Measurements from ENCODE around the gene TRNAU1AP. TPM values are rescaled to one million over a fixed set of nuclear protein-coding genes. Genes with fewer than 3 reads are reported as not detected.
"Not testable (repeated sequence)": the region's sequence is repeated elsewhere in the genome, so short reads cannot be mapped to it uniquely, and the experiment has no call there.

Gene TRNAU1AP
- total RNA-seq, result 15.9 TPM
- long read RNA-seq, partial matches to known transcripts, result 3 of 8 reads
- long read RNA-seq, other reads (novel, unspliced or antisense), result 2 of 8 reads

- peak; percentile 99 for ATAC-seq
- peak; percentile 98 for DNase-seq (ENCODE audit: missing footprints)
- intact Hi-C loops (cut with DNase I), result loop anchor here (1.0 to 2.0 kb wide), 3 partner anchors 28 to 48 kb away; no protein-coding TSS in a partner anchor
These were observed at the start of gene TRNAU1AP for GRCh38 chr1:28552758-28553663. TSS of gene TRNAU1AP (plus strand) at chr1:28553085. CDS start at chr1:28553111, 26 bp downstream.

- DNase-seq (ENCODE audit: missing footprints), result no peak
- intact Hi-C loops (cut with DNase I), result no loop called here
- no peak for ATAC-seq
These were observed 49.8 kb upstream of the TRNAU1AP start for GRCh38 chr1:28503117-28503516.

GRCh38 chr1:28505406-28506187 is 47.3 kb upstream of the TRNAU1AP start, which contains the start of gene RCC1:
TSS of gene RCC1 (plus strand) at chr1:28506043. CDS start at chr1:28529867, 23,824 bp downstream.
- intact Hi-C loops (cut with DNase I), result loop anchor here (1.0 kb wide), 1 partner anchor 47 kb away; no protein-coding TSS in a partner anchor
- DNase-seq (ENCODE audit: missing footprints), result peak; percentile 97
- peak; percentile 99 for ATAC-seq

- DNase-seq (ENCODE audit: missing footprints) (no peak), ATAC-seq (no peak)
- intact Hi-C loops (cut with DNase I), result no loop called here
These were observed 46.0 kb upstream of the TRNAU1AP start for GRCh38 chr1:28506907-28507246.

- DNase-seq (ENCODE audit: missing footprints), result no peak
- intact Hi-C loops (cut with DNase I), result no loop called here
- ATAC-seq, result no peak
These were observed 45.6 kb upstream of the TRNAU1AP start for GRCh38 chr1:28507247-28507645.

- DNase-seq (ENCODE audit: missing footprints) (no peak), ATAC-seq (no peak)
- intact Hi-C loops (cut with DNase I), result no loop called here
These were observed 45.0 kb upstream of the TRNAU1AP start for GRCh38 chr1:28507646-28508434.

GRCh38 chr1:28508435-28508754 is 44.5 kb upstream of the TRNAU1AP start:
- DNase-seq (ENCODE audit: missing footprints) (no peak), ATAC-seq (no peak)
- intact Hi-C loops (cut with DNase I), result no loop called here

- intact Hi-C loops (cut with DNase I), result no loop called here
- ATAC-seq (no peak), DNase-seq (ENCODE audit: missing footprints) (no peak)
These were observed 43.1 kb upstream of the TRNAU1AP start for GRCh38 chr1:28509705-28510272.

- intact Hi-C loops (cut with DNase I), result no loop called here
- DNase-seq (ENCODE audit: missing footprints) (no peak), ATAC-seq (no peak)
These were observed 42.5 kb upstream of the TRNAU1AP start for GRCh38 chr1:28510273-28510969.

- ATAC-seq, result no peak
- DNase-seq (ENCODE audit: missing footprints), result no peak
- intact Hi-C loops (cut with DNase I), result no loop called here
These were observed 41.9 kb upstream of the TRNAU1AP start for GRCh38 chr1:28510970-28511440.

- intact Hi-C loops (cut with DNase I), result no loop called here
- ATAC-seq, result no peak
- no peak for DNase-seq (ENCODE audit: missing footprints)
These were observed 40.8 kb upstream of the TRNAU1AP start for GRCh38 chr1:28512058-28512611.

GRCh38 chr1:28514445-28514933 is 38.4 kb upstream of the TRNAU1AP start:
- ATAC-seq; DNase-seq (ENCODE audit: missing footprints); intact Hi-C loops (cut with DNase I): not testable (repeated sequence)

GRCh38 chr1:28516518-28516956 is 36.3 kb upstream of the TRNAU1AP start:
- intact Hi-C loops (cut with DNase I), result loop anchor here (5.0 kb wide), 1 partner anchor 361 kb away; no protein-coding TSS in a partner anchor
- no peak for DNase-seq (ENCODE audit: missing footprints)

GRCh38 chr1:28517649-28517999 is 35.3 kb upstream of the TRNAU1AP start:
- intact Hi-C loops (cut with DNase I), result loop anchor here (5.0 kb wide), 1 partner anchor 360 kb away; no protein-coding TSS in a partner anchor
- ATAC-seq (no peak), DNase-seq (ENCODE audit: missing footprints) (no peak)

More at GRCh38 chr1:28516518-28516956, 36.3 kb upstream of the TRNAU1AP start:
- no peak for ATAC-seq

- ATAC-seq, result peak; percentile 95
- peak; percentile 97 for DNase-seq (ENCODE audit: missing footprints)
- intact Hi-C loops (cut with DNase I), result loop anchor here (2.0 to 5.0 kb wide), 3 partner anchors 35 to 359 kb away; partner anchors contain the start of gene TRNAU1AP
These were observed 34.7 kb upstream of the TRNAU1AP start for GRCh38 chr1:28518000-28518744.

GRCh38 chr1:28518745-28519341 is 34.0 kb upstream of the TRNAU1AP start:
- ATAC-seq, result peak; percentile 1
- intact Hi-C loops (cut with DNase I), result loop anchor here (2.0 to 5.0 kb wide), 3 partner anchors 34 to 358 kb away; partner anchors contain the start of gene TRNAU1AP
- no peak for DNase-seq (ENCODE audit: missing footprints)
